NB4 (cell line): ENCODE results near the gene NSMCE1.
A peak's percentile ranks its signal among the peaks of the same experiment; 100 is the strongest.

Source experiments
- DNase-seq: peaks from one replicate; pipeline ENCODE4 v3.0.0; 2010; ENCODE audit warnings: low read depth
- H3K4me3 ChIP-seq: one replicate; pipeline ENCODE4 v1.5.1; 2011; ENCODE audit warnings: mild to moderate bottlenecking, low read depth, low read length, moderate library complexity
- CTCF ChIP-seq: IDR thresholded peaks from one replicate; pipeline ENCODE4 v1.5.1; 2012; ENCODE audit warnings: low read depth, low read length
- MYC ChIP-seq: IDR thresholded peaks from 2 replicates; pipeline ENCODE4 v1.6.1; 2011; ENCODE audit warnings: low read depth, low read length
- POLR2A ChIP-seq: IDR thresholded peaks from 2 replicates; pipeline ENCODE4 v1.6.1; 2011; ENCODE audit warnings: mild to moderate bottlenecking; ENCODE audit not compliant: insufficient read length; ENCODE audit errors: extremely low read depth
- TF ChIP-seq, protein P1 (sequence below): IDR thresholded peaks from 2 replicates; pipeline ENCODE4 v1.6.1; 2011; ENCODE audit warnings: low read depth, low read length

NSMCE1 gene

DNA sequence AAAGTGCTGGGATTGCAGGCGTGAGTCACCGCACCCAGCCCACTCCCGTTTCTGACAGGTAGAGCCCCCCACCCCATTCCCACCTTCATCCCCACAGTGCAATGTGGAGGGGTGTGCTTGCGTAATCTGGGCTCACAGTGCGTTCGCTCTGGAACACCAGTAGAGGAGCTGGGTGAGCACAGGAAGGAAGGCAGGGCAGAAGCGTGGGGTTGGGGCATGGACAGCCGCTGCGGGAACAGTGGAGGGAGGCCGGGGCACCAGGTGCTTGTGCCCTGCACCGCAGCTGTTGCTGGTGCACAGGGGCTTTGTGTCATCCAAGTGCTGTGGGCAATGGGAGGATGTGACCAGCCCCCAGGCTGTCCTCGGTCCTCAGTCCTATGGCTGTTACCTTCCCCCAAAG lies 40.5 kb downstream of the NSMCE1 start:
- TF ChIP-seq CTCF (no peak), POLR2A (no peak), MYC (no peak)
- TF ChIP-seq, protein P1, sequence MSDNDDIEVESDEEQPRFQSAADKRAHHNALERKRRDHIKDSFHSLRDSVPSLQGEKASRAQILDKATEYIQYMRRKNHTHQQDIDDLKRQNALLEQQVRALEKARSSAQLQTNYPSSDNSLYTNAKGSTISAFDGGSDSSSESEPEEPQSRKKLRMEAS: no peak
- H3K4me3 ChIP-seq: no peak overlapping the region
- DNase-seq: peak; percentile 29

- no peak for TF ChIP-seq MYC
- no peak for TF ChIP-seq CTCF
- TF ChIP-seq, protein P1: no peak
- no peak for TF ChIP-seq POLR2A
- H3K4me3 ChIP-seq: no peak overlapping the region
- DNase-seq: no peak
Measured at GRCh38 chr16:27226976-27227705, 41.4 kb downstream of the NSMCE1 start.

DNA sequence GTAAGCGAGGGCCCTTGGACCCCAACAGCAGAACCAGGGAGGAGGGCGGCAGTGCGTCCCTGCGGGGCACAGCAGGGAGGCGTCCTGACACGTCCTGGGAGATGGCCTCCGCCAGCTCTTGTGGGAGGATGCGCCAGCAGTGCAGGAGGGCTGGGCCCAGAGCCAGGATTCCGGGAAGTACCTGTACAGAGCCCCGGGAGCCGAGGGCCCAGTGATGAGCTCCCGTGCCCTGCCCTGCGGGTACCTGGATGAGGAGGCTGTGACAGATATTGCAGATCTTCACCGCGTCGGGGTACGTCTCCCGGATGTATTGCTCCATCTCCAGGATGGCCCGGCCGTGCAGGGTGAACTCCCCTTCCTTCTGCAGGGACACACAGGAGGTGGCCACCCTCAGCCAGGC lies 42.1 kb downstream of the NSMCE1 start:
- TF ChIP-seq MYC (no peak), CTCF (no peak), POLR2A (no peak)
- TF ChIP-seq, protein P1: no peak
- no peak overlapping the region for H3K4me3 ChIP-seq
- no peak for DNase-seq

DNA sequence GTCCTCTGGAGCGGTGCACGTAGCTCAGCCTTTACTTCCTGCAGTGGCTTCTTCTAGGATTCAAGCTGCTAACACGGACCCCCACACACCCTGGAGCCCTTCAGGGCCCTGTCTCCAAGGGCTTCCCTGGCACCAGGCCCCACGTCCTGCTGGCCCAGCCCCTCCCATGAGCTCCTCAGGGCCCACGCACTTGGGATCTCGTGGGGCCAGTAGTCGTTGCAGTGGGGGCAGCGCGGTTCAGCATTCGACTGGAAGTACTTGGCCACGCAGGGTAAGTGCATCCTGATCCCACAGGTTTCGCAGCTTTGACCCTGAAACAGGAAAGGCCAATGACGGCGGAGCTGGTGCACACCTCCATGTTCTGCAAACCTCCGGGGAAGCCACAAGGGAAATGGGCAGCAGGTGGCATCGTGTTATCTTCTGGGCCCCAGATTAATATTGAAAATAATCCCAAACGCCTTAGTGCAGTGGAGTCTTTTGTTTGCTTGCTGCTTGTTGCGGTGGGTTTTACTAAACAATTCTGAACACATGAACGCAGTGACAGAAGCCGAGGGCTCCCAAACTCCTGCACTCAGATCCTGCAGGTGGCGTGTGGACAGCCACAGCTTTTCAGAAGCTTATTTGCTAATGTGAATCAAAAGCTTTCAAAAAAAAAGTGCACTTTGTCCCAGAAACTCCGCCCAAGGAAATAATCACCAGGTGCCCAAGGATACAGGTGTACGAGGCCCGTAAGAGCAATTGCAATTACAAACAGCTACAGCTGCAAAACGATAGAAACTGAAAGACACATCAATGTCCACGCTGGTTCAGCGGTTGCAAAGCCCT lies 42.8 kb downstream of the NSMCE1 start:
- TF ChIP-seq, protein P1: no peak
- TF ChIP-seq MYC (no peak), CTCF (no peak), POLR2A (no peak)
- no peak for DNase-seq
- H3K4me3 ChIP-seq: no peak overlapping the region

DNA sequence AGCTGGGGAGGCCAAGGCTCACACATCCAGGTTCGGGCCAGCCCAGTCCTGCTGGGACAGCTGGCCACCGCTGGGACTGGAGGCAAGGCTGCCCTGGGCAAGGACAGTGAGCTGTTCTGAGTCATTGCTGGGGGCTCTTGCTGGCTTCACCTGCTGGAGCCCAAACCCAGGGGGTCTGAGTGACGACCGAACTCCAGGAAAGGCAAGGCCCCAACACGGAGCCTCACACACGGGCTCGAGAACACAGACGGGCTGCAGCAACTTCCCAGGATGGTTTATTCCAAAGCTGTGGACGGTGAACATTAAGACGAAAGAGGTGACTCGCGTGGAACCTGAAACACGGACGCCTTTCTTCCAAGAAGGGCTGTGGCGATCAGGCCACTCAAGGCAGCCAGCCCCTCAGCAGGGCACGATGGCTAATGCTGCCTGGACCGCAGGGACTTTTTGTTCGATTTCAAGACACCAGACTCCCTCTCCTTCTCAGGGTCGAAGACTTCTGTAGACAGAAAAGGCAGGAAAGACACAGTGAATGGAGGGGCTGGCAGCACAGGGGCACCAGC lies 43.8 kb downstream of the NSMCE1 start:
- no peak for DNase-seq
- no peak for TF ChIP-seq MYC
- no peak for TF ChIP-seq CTCF
- no peak for TF ChIP-seq POLR2A
- TF ChIP-seq, protein P1: no peak
- no peak overlapping the region for H3K4me3 ChIP-seq
